OCI-LY7 (cell line): ENCODE results near the gene ZNF804A.

Experiments
- CTCF ChIP-seq: fragments of 200-600 bp; sonication (generic); conservative IDR thresholded peaks from 2 replicates; pipeline ENCODE4 v1.5.1; 2014; ENCODE audit warnings: mild to moderate bottlenecking, antibody characterized with exemption, low read length, moderate library complexity, mixed read lengths
- EZH2phosphoT487 ChIP-seq: fragments of 200-600 bp; sonication (generic); IDR thresholded peaks from 2 replicates; pipeline ENCODE4 v1.6.1; 2018; ENCODE audit warnings: low read depth, borderline replicate concordance, mild to moderate bottlenecking, mixed run types, antibody characterized with exemption, low read length, moderate library complexity, mixed read lengths

GRCh38 chr2:184767059-184767458 lies 168.7 kb downstream of the ZNF804A start:
- TF ChIP-seq CTCF: no peak
- no peak for TF ChIP-seq EZH2phosphoT487
